Left lung (tissue), 10 donors: ENCODE data around the gene PGRMC1. TPM values are rescaled to one million over a fixed set of nuclear protein-coding genes. Genes with fewer than 3 reads are reported as not detected.
"Not testable (repeated sequence)": the region's sequence is repeated elsewhere in the genome, so short reads cannot be mapped to it uniquely, and the experiment has no call there.

Experiments used
- ATAC-seq: fragments of 200-7000 bp; cut with Tn5 transposase; one replicate; pipeline ENCODE4 v1.9.1; 2020; ENCODE audit warnings: moderate library complexity
- DNase-seq, 4 donors: peaks; one replicate each; pipeline ENCODE4 v3.0.0-alpha.2; 2013 to 2020
- H3K27ac ChIP-seq, 2 donors: fragments of 200-600 bp; sonication (generic) in 1 of 2; one replicate each; pipeline versions ENCODE4 v1.5.0 to v1.8.0; 2020 to 2021
- H3K27me3 ChIP-seq, 2 donors: fragments of 200-600 bp; sonication (generic) in 1 of 2; one replicate each; pipeline versions ENCODE4 v1.5.0 to v1.8.0; 2020 to 2021
- H3K36me3 ChIP-seq, 2 donors: fragments of 200-600 bp; sonication (generic) in 1 of 2; one replicate each; pipeline versions ENCODE4 v1.5.0 to v1.8.0; 2020 to 2021
- H3K4me1 ChIP-seq, 2 donors: fragments of 200-600 bp; one replicate each; pipeline ENCODE4 v1.8.0; 2021
- H3K4me3 ChIP-seq, 2 donors: fragments of 200-600 bp; sonication (generic) in 1 of 2; one replicate each; pipeline versions ENCODE4 v1.5.0 to v1.8.0; 2020 to 2021; ENCODE audit warnings: mild to moderate bottlenecking in 1 of 2
- H3K9me3 ChIP-seq, 2 donors: fragments of 200-600 bp; sonication (generic) in 1 of 2; one replicate each; pipeline versions ENCODE4 v1.5.0 to v1.8.0; 2020 to 2021
- intact Hi-C, 2 donors: fragments of 100-400 bp; cut with DNase I; formaldehyde crosslinking; loops; one replicate each; pipeline versions ENCODE4 v1.11.2 to v1.14.2; 2022
- polyA plus RNA-seq, 6 donors: library from polyadenylated mRNA; unstranded; fragments of 120-200 nt; gene quantifications; one replicate each; pipeline ENCODE4 v1.2.1, GENCODE V29; 2013; ENCODE audit not compliant: insufficient read length in 6 of 6
- total RNA-seq, 2 donors: library from RNA; stranded (reverse); fragmentation: NEBNext Ultra II Directional; extraction: Animal tissue kit (Norgen Biotek cat#: 25700); gene quantifications; one replicate each; pipeline ENCODE4 v1.2.1, GENCODE V29; 2021
- TF ChIP-seq, protein P1 (sequence below), 2 donors: fragments of 200-600 bp; sonication (generic) in 1 of 2; IDR thresholded peaks; one replicate each; pipeline versions ENCODE4 v1.5.0 to v1.8.0; 2021; ENCODE audit warnings: antibody characterized with exemption in 2 of 2
- donor health status: DM: no; HTN: yes; CAD: no.
- donor health status: DM: no; HTN: no; CAD: no.

Gene PGRMC1
- total and polyA plus RNA-seq, 8 donors, result 91.9 to 158 (median 143) TPM

DNA sequence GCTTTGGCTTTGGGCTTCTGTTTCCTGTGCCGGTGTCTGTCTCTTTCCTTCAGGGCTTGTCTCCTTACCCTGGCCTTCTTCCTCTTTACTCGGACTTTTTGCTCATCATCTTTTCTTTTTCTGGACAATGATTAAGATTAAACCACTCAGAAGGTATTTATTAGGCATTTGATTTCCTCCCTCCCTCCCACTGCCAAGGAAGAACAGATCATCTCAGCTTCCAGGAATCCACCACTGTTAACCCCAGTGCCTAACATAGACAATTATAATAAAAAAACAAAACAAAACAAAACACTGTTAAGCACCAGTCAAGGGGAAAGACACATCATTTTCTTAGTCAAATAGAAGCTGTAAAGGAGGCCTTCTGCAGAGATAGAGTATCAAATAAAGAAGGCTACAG lies 16.6 kb downstream of the PGRMC1 start:
- no peak for ATAC-seq
- Histone ChIP-seq H3K27ac (no peak overlapping the region), H3K27me3 (peaks cover 0 to 5% of the 10 kb centered on the region in 2 donors), H3K9me3 (no peaks in the 10 kb centered on the region), H3K36me3 (no peaks in the 10 kb centered on the region), H3K4me1 (no peaks in the 10 kb centered on the region), H3K4me3 (no peak overlapping the region)
- DNase-seq, result no peak
- TF ChIP-seq, protein P1, sequence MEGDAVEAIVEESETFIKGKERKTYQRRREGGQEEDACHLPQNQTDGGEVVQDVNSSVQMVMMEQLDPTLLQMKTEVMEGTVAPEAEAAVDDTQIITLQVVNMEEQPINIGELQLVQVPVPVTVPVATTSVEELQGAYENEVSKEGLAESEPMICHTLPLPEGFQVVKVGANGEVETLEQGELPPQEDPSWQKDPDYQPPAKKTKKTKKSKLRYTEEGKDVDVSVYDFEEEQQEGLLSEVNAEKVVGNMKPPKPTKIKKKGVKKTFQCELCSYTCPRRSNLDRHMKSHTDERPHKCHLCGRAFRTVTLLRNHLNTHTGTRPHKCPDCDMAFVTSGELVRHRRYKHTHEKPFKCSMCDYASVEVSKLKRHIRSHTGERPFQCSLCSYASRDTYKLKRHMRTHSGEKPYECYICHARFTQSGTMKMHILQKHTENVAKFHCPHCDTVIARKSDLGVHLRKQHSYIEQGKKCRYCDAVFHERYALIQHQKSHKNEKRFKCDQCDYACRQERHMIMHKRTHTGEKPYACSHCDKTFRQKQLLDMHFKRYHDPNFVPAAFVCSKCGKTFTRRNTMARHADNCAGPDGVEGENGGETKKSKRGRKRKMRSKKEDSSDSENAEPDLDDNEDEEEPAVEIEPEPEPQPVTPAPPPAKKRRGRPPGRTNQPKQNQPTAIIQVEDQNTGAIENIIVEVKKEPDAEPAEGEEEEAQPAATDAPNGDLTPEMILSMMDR (IDR thresholded peaks at IDR 0.05), result no peak
- intact Hi-C loops, result no loop called here

DNA sequence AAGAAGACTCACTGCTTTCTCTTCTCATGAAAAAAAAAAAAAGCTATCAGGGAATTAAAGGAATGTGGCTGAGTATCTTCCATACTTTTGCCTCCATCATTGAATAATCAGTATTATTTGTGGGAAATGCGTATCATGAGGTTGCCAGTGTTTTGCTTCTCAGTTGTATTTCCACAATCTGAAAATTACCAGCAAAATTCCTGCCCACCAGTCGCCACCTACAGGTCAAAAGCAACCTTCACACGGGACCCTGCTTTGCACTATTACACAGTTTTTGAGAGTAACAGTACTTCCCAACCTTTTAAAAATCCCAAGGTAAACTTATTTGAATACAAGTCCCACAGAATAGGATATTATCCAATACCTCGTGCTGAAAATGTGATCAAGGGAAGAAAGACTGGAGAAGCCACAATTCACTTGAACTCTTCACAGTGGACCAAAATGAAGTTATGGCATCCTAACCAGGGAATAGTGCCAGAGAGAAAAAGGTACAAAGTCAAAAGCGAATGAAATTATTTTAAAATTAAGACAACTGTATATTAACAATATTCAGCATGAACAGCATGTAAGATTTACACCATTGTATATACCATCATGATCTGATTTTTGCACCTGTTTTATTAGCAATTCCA lies 30.4 kb downstream of the PGRMC1 start:
- TF ChIP-seq, protein P1 (IDR thresholded peaks at IDR 0.05), result peak; percentile 49 to 59
- Histone ChIP-seq H3K4me3 (no peak overlapping the region), H3K27ac (no peak overlapping the region), H3K27me3 (peaks cover 0 to 16% of the 10 kb centered on the region in 2 donors), H3K36me3 (no peaks in the 10 kb centered on the region), H3K4me1 (no peaks in the 10 kb centered on the region), H3K9me3 (no peaks in the 10 kb centered on the region)
- ATAC-seq (peak; percentile 69), DNase-seq (peak in 1 of 4 donors; percentile 21)
- intact Hi-C loops, result no loop called here

DNA sequence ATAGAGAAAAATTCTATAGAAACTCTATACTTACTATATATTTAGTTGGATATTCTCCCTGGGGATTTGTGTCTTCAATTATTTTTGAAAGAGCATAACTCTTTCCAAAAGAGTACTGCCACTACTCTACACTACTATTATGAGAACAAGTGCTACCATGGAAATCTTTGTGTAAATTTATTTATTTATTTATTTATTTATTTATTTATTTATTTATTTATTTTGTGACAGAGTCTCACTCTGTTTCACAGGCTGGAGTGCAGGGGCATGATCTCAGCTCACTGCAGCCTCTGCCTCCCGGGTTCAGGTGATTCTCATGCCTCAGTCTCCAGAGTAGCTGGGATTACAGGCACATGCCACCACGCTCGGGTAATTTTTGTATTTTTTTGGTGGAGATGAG lies 31.0 kb downstream of the PGRMC1 start:
- peaks cover 0 to 13% of the 10 kb centered on the region in 2 donors for H3K27me3 ChIP-seq
- H3K9me3 ChIP-seq, H3K27ac ChIP-seq, H3K4me3 ChIP-seq, H3K36me3 ChIP-seq, intact Hi-C loops, ATAC-seq, DNase-seq, H3K4me1 ChIP-seq: not testable (repeated sequence)

DNA sequence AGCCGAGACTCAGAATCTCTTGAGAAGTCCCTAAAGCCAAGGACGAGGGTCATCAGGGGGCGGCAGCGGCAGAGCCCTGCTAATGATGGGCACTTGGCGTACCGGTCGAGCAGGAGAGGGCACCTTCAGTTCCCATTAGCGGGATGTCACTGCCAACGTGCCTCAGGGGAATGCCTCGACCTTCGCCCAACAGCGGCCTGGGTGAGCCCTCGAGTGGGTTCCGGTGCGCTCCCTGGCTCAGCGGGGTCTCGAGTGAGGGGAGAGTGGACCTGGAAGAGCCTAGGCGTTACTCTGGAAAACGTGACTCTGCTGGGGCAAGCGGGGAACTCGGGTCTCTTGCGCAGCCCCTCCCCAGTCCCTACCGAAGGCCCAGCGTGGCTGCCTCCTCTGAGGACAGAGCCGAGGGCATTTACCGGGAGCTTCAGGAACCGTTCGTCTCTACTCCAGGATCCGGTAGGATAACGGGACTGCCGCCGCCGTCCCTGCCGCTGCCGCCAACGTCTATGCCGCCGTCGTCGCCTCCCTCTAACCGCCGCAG lies 36.9 kb downstream of the PGRMC1 start:
- Histone ChIP-seq H3K27ac (no peak overlapping the region), H3K36me3 (no peaks in the 10 kb centered on the region), H3K4me3 (no peak overlapping the region), H3K27me3 (peaks cover 24 to 40% of the 10 kb centered on the region in 2 donors), H3K4me1 (no peaks in the 10 kb centered on the region), H3K9me3 (no peaks in the 10 kb centered on the region)
- intact Hi-C loops, result no loop called here
- ATAC-seq, result no peak
- TF ChIP-seq, protein P1 (IDR thresholded peaks at IDR 0.05), result no peak
- DNase-seq, result no peak

DNA sequence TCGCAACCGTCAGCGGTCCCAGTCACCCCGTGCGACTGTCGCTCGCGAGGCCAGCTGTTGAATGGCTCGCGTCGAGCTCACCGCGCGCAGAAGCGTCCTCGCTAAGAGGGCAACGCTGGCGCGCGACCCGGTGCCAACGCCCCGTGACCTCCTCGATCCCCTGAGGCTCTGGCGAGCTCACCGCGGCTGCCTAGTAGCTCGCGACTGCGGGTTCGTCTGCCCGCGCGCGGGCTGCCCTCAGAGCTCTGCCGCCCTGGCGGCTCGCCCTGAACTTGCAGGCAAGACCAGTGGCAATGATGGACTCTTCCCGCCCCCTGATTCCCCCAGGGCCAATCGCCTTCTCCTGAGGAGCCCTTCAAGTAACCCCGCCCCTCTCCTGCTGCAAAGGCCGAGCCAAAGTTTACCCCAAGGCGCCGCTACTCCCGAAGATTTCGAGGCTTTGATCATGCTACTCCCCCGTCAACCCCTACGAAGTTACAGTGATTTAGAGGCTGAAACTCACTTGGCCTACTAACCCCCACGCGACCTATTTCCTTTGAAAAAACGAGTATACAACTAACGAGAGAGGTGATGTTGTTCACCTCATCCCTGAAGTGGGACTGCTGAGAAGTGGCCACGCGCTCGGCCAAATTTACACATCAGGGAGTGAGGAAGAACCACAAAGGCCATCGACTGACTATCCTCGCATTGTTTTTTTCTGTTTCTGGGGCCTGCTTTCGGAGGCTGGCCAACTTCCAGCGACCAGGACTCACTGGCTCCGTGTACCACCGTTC lies 37.5 kb downstream of the PGRMC1 start:
- Histone ChIP-seq H3K4me1 (no peaks in the 10 kb centered on the region), H3K27ac (no peak overlapping the region), H3K27me3 (peaks cover 21 to 40% of the 10 kb centered on the region in 2 donors), H3K9me3 (no peaks in the 10 kb centered on the region), H3K36me3 (no peaks in the 10 kb centered on the region), H3K4me3 (no peak overlapping the region)
- peak in 3 of 4 donors; percentile 33 to 82 (median 51) for DNase-seq
- intact Hi-C loops, result no loop called here
- ATAC-seq, result peak; percentile 85
- TF ChIP-seq, protein P1 (IDR thresholded peaks at IDR 0.05), result no peak

DNA sequence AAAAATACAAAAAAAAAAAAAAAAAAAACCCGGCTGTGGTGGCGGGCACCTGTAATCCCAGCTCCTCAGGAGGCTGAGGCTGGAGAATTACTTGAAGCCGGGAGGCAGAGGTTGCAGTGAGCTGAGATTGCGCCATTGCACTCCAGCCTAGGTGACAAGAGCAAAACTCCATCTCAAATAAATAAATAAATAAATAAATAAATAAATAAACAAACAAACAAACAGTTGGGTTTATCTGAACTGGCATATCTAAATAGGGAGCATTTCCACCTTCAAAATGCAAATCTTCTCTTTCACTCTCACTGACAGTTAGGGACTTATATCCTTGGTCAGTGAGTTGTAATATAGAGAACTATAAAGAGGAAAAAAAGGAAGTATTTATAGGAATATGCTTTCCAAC lies 46.3 kb downstream of the PGRMC1 start:
- intact Hi-C loops, H3K9me3 ChIP-seq, H3K4me1 ChIP-seq, ATAC-seq, H3K27me3 ChIP-seq, H3K36me3 ChIP-seq, DNase-seq, H3K27ac ChIP-seq, H3K4me3 ChIP-seq: not testable (repeated sequence)
